ENCODE results near the gene POU3F3.

The POU3F3 gene

GRCh38 chr2:104875262-104875661 is 21.3 kb downstream of the POU3F3 start:
- H3K9me3 ChIP-seq (ENCODE audit: control insufficient read depth, low read length), result no peaks in the 10 kb centered on the region
- no peak overlapping the region for H3K4me3 ChIP-seq (ENCODE audit: low read length)
- peaks cover 48% of the 10 kb centered on the region for H3K27me3 ChIP-seq (ENCODE audit: control insufficient read depth, insufficient read depth, low read length)
- H3K4me1 ChIP-seq (ENCODE audit: control insufficient read depth, insufficient read depth, low read length), result peaks cover 7% of the 10 kb centered on the region
- H3K36me3 ChIP-seq (ENCODE audit: control insufficient read depth, insufficient read depth, low read length), result no peaks in the 10 kb centered on the region
- H3K9ac ChIP-seq (ENCODE audit: low read length), result no peak overlapping the region

GRCh38 chr2:104876606-104877570 is 23.0 kb downstream of the POU3F3 start:
- peaks cover 32% of the 10 kb centered on the region for H3K27me3 ChIP-seq (ENCODE audit: control insufficient read depth, insufficient read depth, low read length)
- no peak overlapping the region for H3K9ac ChIP-seq (ENCODE audit: low read length)
- no peak overlapping the region for H3K4me3 ChIP-seq (ENCODE audit: low read length)

GRCh38 chr2:104878863-104879512 is 25.1 kb downstream of the POU3F3 start:
- H3K9ac ChIP-seq (ENCODE audit: low read length), result no peak overlapping the region
- H3K27me3 ChIP-seq (ENCODE audit: control insufficient read depth, insufficient read depth, low read length), result peaks cover 14% of the 10 kb centered on the region
- no peak overlapping the region for H3K4me3 ChIP-seq (ENCODE audit: low read length)
- no peaks in the 10 kb centered on the region for H3K4me1 ChIP-seq (ENCODE audit: control insufficient read depth, insufficient read depth, low read length)
- H3K36me3 ChIP-seq (ENCODE audit: control insufficient read depth, insufficient read depth, low read length), result no peaks in the 10 kb centered on the region
- H3K9me3 ChIP-seq (ENCODE audit: control insufficient read depth, low read length), result no peaks in the 10 kb centered on the region

More at GRCh38 chr2:104876606-104877570, 23.0 kb downstream of the POU3F3 start:
- Histone ChIP-seq H3K4me1 (ENCODE audit: control insufficient read depth, insufficient read depth, low read length) (peaks cover 7% of the 10 kb centered on the region), H3K36me3 (ENCODE audit: control insufficient read depth, insufficient read depth, low read length) (no peaks in the 10 kb centered on the region), H3K9me3 (ENCODE audit: control insufficient read depth, low read length) (no peaks in the 10 kb centered on the region)

GRCh38 chr2:104880076-104880475 is 26.2 kb downstream of the POU3F3 start:
- Histone ChIP-seq H3K9ac (ENCODE audit: low read length) (no peak overlapping the region), H3K9me3 (ENCODE audit: control insufficient read depth, low read length) (no peaks in the 10 kb centered on the region), H3K27me3 (ENCODE audit: control insufficient read depth, insufficient read depth, low read length) (peaks cover 12% of the 10 kb centered on the region), H3K4me3 (ENCODE audit: low read length) (no peak overlapping the region), H3K4me1 (ENCODE audit: control insufficient read depth, insufficient read depth, low read length) (no peaks in the 10 kb centered on the region), H3K36me3 (ENCODE audit: control insufficient read depth, insufficient read depth, low read length) (no peaks in the 10 kb centered on the region)

GRCh38 chr2:104883357-104883756 is 29.4 kb downstream of the POU3F3 start:
- H3K9me3 ChIP-seq (ENCODE audit: control insufficient read depth, low read length), result no peaks in the 10 kb centered on the region
- H3K36me3 ChIP-seq (ENCODE audit: control insufficient read depth, insufficient read depth, low read length), result no peaks in the 10 kb centered on the region
- no peaks in the 10 kb centered on the region for H3K4me1 ChIP-seq (ENCODE audit: control insufficient read depth, insufficient read depth, low read length)
- no peak overlapping the region for H3K9ac ChIP-seq (ENCODE audit: low read length)
- H3K4me3 ChIP-seq (ENCODE audit: low read length), result no peak overlapping the region
- H3K27me3 ChIP-seq (ENCODE audit: control insufficient read depth, insufficient read depth, low read length), result peaks cover 9% of the 10 kb centered on the region

DNA sequence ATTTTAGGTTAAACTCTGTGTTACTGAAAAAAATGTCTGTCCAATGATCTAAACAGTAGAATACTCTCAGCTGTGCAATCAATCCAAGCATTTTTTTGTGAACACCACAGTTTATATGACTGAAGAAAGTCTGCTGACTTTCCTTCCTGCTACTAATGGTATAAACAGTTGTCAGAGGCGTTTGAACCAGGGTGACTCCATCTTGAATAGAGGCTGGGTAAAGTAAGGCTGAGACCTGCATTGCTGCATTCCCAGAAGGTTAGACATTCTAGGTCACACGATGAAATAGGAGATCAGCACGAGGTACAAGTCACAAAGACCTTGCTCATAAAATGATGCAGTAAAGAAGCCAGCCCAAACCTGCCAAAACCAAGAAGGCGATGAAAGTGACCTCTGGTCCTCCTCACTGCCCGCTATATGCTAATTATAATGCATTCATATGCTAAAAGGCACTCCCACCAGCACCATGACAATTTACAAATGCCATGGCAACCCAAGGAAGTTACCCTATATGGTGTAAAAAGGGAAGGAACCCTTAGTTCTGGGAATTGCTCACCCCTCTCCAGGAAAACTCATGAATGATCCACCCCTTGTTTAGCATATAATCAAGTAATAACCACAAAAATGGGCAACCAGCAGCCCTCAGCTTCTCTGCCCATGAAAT is 31.3 kb downstream of the POU3F3 start:
- H3K9ac ChIP-seq (ENCODE audit: low read length), result no peak overlapping the region
- no peaks in the 10 kb centered on the region for H3K27me3 ChIP-seq (ENCODE audit: control insufficient read depth, insufficient read depth, low read length)
- H3K9me3 ChIP-seq (ENCODE audit: control insufficient read depth, low read length), result no peaks in the 10 kb centered on the region
- no peak overlapping the region for H3K4me3 ChIP-seq (ENCODE audit: low read length)
- H3K36me3 ChIP-seq (ENCODE audit: control insufficient read depth, insufficient read depth, low read length), result no peaks in the 10 kb centered on the region
- H3K4me1 ChIP-seq (ENCODE audit: control insufficient read depth, insufficient read depth, low read length), result no peaks in the 10 kb centered on the region

- H3K27me3 ChIP-seq (ENCODE audit: control insufficient read depth, insufficient read depth, low read length), result no peaks in the 10 kb centered on the region
- no peaks in the 10 kb centered on the region for H3K4me1 ChIP-seq (ENCODE audit: control insufficient read depth, insufficient read depth, low read length)
- no peak overlapping the region for H3K4me3 ChIP-seq (ENCODE audit: low read length)
- no peak overlapping the region for H3K9ac ChIP-seq (ENCODE audit: low read length)
- H3K36me3 ChIP-seq (ENCODE audit: control insufficient read depth, insufficient read depth, low read length), result no peaks in the 10 kb centered on the region
- no peaks in the 10 kb centered on the region for H3K9me3 ChIP-seq (ENCODE audit: control insufficient read depth, low read length)
Observed at GRCh38 chr2:104887676-104888075, 33.8 kb downstream of the POU3F3 start.

GRCh38 chr2:104888489-104889258 is 34.8 kb downstream of the POU3F3 start:
- no peaks in the 10 kb centered on the region for H3K9me3 ChIP-seq (ENCODE audit: control insufficient read depth, low read length)
- H3K4me1 ChIP-seq (ENCODE audit: control insufficient read depth, insufficient read depth, low read length), result no peaks in the 10 kb centered on the region
- no peaks in the 10 kb centered on the region for H3K27me3 ChIP-seq (ENCODE audit: control insufficient read depth, insufficient read depth, low read length)
- H3K9ac ChIP-seq (ENCODE audit: low read length), result no peak overlapping the region
- H3K4me3 ChIP-seq (ENCODE audit: low read length), result no peak overlapping the region
- H3K36me3 ChIP-seq (ENCODE audit: control insufficient read depth, insufficient read depth, low read length), result no peaks in the 10 kb centered on the region

- no peak overlapping the region for H3K4me3 ChIP-seq (ENCODE audit: low read length)
- no peaks in the 10 kb centered on the region for H3K4me1 ChIP-seq (ENCODE audit: control insufficient read depth, insufficient read depth, low read length)
- H3K27me3 ChIP-seq (ENCODE audit: control insufficient read depth, insufficient read depth, low read length), result no peaks in the 10 kb centered on the region
- no peak overlapping the region for H3K9ac ChIP-seq (ENCODE audit: low read length)
- no peaks in the 10 kb centered on the region for H3K36me3 ChIP-seq (ENCODE audit: control insufficient read depth, insufficient read depth, low read length)
- no peaks in the 10 kb centered on the region for H3K9me3 ChIP-seq (ENCODE audit: control insufficient read depth, low read length)
Observed at GRCh38 chr2:104889291-104889959, 35.5 kb downstream of the POU3F3 start.

- no peaks in the 10 kb centered on the region for H3K27me3 ChIP-seq (ENCODE audit: control insufficient read depth, insufficient read depth, low read length)
- H3K9me3 ChIP-seq (ENCODE audit: control insufficient read depth, low read length), result no peaks in the 10 kb centered on the region
- no peak overlapping the region for H3K4me3 ChIP-seq (ENCODE audit: low read length)
- no peaks in the 10 kb centered on the region for H3K36me3 ChIP-seq (ENCODE audit: control insufficient read depth, insufficient read depth, low read length)
- no peaks in the 10 kb centered on the region for H3K4me1 ChIP-seq (ENCODE audit: control insufficient read depth, insufficient read depth, low read length)
- no peak overlapping the region for H3K9ac ChIP-seq (ENCODE audit: low read length)
Observed at GRCh38 chr2:104889960-104890684, 36.2 kb downstream of the POU3F3 start.

GRCh38 chr2:104890685-104891069 is 36.8 kb downstream of the POU3F3 start:
- H3K36me3 ChIP-seq (ENCODE audit: control insufficient read depth, insufficient read depth, low read length), result no peaks in the 10 kb centered on the region
- H3K4me3 ChIP-seq (ENCODE audit: low read length), result no peak overlapping the region
- no peaks in the 10 kb centered on the region for H3K4me1 ChIP-seq (ENCODE audit: control insufficient read depth, insufficient read depth, low read length)
- no peaks in the 10 kb centered on the region for H3K27me3 ChIP-seq (ENCODE audit: control insufficient read depth, insufficient read depth, low read length)
- H3K9me3 ChIP-seq (ENCODE audit: control insufficient read depth, low read length), result no peaks in the 10 kb centered on the region
- no peak overlapping the region for H3K9ac ChIP-seq (ENCODE audit: low read length)

Measured in mucosa of stomach (tissue), 1 donor.